Left hindlimb (tissue), 1 donor: ENCODE results near the gene FLOT2.
"Not testable (repeated sequence)": the region's sequence is repeated elsewhere in the genome, so short reads cannot be mapped to it uniquely, and the experiment has no call there.

Experiments used
- DNase-seq: peaks from one replicate; pipeline ENCODE4 v3.0.0-alpha.2; 2018

The FLOT2 gene

GRCh38 chr17:28841901-28842281 lies 55.6 kb downstream of the FLOT2 start:
- no peak for DNase-seq

- no peak for DNase-seq
Observed at GRCh38 chr17:28839221-28839620, 58.3 kb downstream of the FLOT2 start.

GRCh38 chr17:28836541-28836940 lies 61.0 kb downstream of the FLOT2 start:
- not testable (repeated sequence) for DNase-seq

GRCh38 chr17:28834420-28834819 lies 63.1 kb downstream of the FLOT2 start:
- DNase-seq = no peak
